ENCODE data around the gene HS3ST3A1. TPM values are rescaled to one million over a fixed set of nuclear protein-coding genes. Genes with fewer than 3 reads are reported as not detected.

The HS3ST3A1 gene
- total RNA-seq, 1 donor from 2014 or later, result 8.8 TPM

GRCh38 chr17:13643180-13643579 is 41.5 kb upstream of the HS3ST3A1 start:
- DNase-seq (ENCODE audit: low spot score), result no peak
- no peaks in the 10 kb centered on the region for H3K9me3 Mint-ChIP-seq (ENCODE audit: low read depth)
- no peaks in the 10 kb centered on the region for H3K36me3 Mint-ChIP-seq (ENCODE audit: low read depth)
- H3K27ac Mint-ChIP-seq (ENCODE audit: unreplicated experiment), result no peak overlapping the region
- H3K27me3 Mint-ChIP-seq (ENCODE audit: low read depth), result no peaks in the 10 kb centered on the region
- no peak overlapping the region for H3K4me3 Mint-ChIP-seq (ENCODE audit: unreplicated experiment)
- no peak for TF ChIP-seq CTCF (IDR thresholded peaks at IDR 0.05)
- peaks cover 5% of the 10 kb centered on the region for H3K4me1 Mint-ChIP-seq (ENCODE audit: low read depth)

GRCh38 chr17:13642188-13642587 is 40.5 kb upstream of the HS3ST3A1 start:
- Mint-ChIP-seq H3K4me3 (ENCODE audit: unreplicated experiment) (no peak overlapping the region), H3K9me3 (ENCODE audit: low read depth) (no peaks in the 10 kb centered on the region), H3K36me3 (ENCODE audit: low read depth) (no peaks in the 10 kb centered on the region), H3K27ac (ENCODE audit: unreplicated experiment) (no peak overlapping the region), H3K27me3 (ENCODE audit: low read depth) (no peaks in the 10 kb centered on the region), H3K4me1 (ENCODE audit: low read depth) (peaks cover 5% of the 10 kb centered on the region)
- DNase-seq (ENCODE audit: low spot score), result no peak
- no peak for TF ChIP-seq CTCF (IDR thresholded peaks at IDR 0.05)

- Mint-ChIP-seq H3K36me3 (ENCODE audit: low read depth) (no peaks in the 10 kb centered on the region), H3K27ac (ENCODE audit: unreplicated experiment) (no peak overlapping the region), H3K9me3 (ENCODE audit: low read depth) (no peaks in the 10 kb centered on the region), H3K4me3 (ENCODE audit: unreplicated experiment) (no peak overlapping the region), H3K27me3 (ENCODE audit: low read depth) (no peaks in the 10 kb centered on the region), H3K4me1 (ENCODE audit: low read depth) (no peaks in the 10 kb centered on the region)
- TF ChIP-seq CTCF (IDR thresholded peaks at IDR 0.05), result no peak
- no peak for DNase-seq (ENCODE audit: low spot score)
Measured at GRCh38 chr17:13640551-13640950, 38.8 kb upstream of the HS3ST3A1 start.

GRCh38 chr17:13638855-13639458 is 37.2 kb upstream of the HS3ST3A1 start:
- Mint-ChIP-seq H3K9me3 (ENCODE audit: low read depth) (no peaks in the 10 kb centered on the region), H3K27ac (ENCODE audit: unreplicated experiment) (no peak overlapping the region), H3K36me3 (ENCODE audit: low read depth) (no peaks in the 10 kb centered on the region), H3K27me3 (ENCODE audit: low read depth) (no peaks in the 10 kb centered on the region), H3K4me3 (ENCODE audit: unreplicated experiment) (no peak overlapping the region), H3K4me1 (ENCODE audit: low read depth) (peaks cover 2% of the 10 kb centered on the region)
- DNase-seq (ENCODE audit: low spot score), result no peak
- TF ChIP-seq CTCF (IDR thresholded peaks at IDR 0.05), result no peak

GRCh38 chr17:13636951-13637350 is 35.2 kb upstream of the HS3ST3A1 start:
- no peak for DNase-seq (ENCODE audit: low spot score)
- Mint-ChIP-seq H3K27ac (ENCODE audit: unreplicated experiment) (no peak overlapping the region), H3K9me3 (ENCODE audit: low read depth) (no peaks in the 10 kb centered on the region), H3K4me1 (ENCODE audit: low read depth) (peaks cover 5% of the 10 kb centered on the region), H3K36me3 (ENCODE audit: low read depth) (no peaks in the 10 kb centered on the region), H3K27me3 (ENCODE audit: low read depth) (no peaks in the 10 kb centered on the region), H3K4me3 (ENCODE audit: unreplicated experiment) (no peak overlapping the region)
- TF ChIP-seq CTCF (IDR thresholded peaks at IDR 0.05), result no peak
